Measurements from ENCODE around the gene GPAM.

- TF ChIP-seq POLR2A (IDR thresholded peaks at IDR 0.05; ENCODE audit: low read depth, low read length) (no peak), POLR2AphosphoS5 (IDR thresholded peaks at IDR 0.05; ENCODE audit: low read depth, low read length) (no peak)
These were observed 30.3 kb upstream of the GPAM start for GRCh38 chr10:112213836-112214235.

Data from GM12892 (cell line).